Stomach smooth muscle (tissue), 2 donors: ENCODE data around the gene CERK.

Source experiments
- H3K27ac ChIP-seq: one replicate; pipeline ENCODE4 v1.7.0; 2013; ENCODE audit warnings: mild to moderate bottlenecking, low read length, inconsistent platforms
- H3K27me3 ChIP-seq, 2 donors: one replicate each; pipeline ENCODE4 v1.7.0; 2013; ENCODE audit warnings: low read length in 2 of 2; ENCODE audit not compliant: insufficient read depth in 2 of 2, control insufficient read depth in 1 of 2
- H3K36me3 ChIP-seq, 2 donors: one replicate each; pipeline ENCODE4 v1.7.0; 2013; ENCODE audit warnings: low read length in 2 of 2; ENCODE audit not compliant: control insufficient read depth in 2 of 2, insufficient read depth in 2 of 2
- H3K4me1 ChIP-seq: one replicate; pipeline ENCODE4 v1.7.0; 2013; ENCODE audit warnings: low read length; ENCODE audit not compliant: control insufficient read depth, insufficient read depth
- H3K4me3 ChIP-seq, 2 donors: one replicate each; pipeline ENCODE4 v1.7.0; 2013; ENCODE audit warnings: low read length in 2 of 2
- H3K9ac ChIP-seq, 2 donors: one replicate each; pipeline ENCODE4 v1.7.0; 2013; ENCODE audit warnings: low read length in 2 of 2, mild to moderate bottlenecking in 1 of 2
- H3K9me3 ChIP-seq, 2 donors: one replicate each; pipeline ENCODE4 v1.7.0; 2013; ENCODE audit warnings: low read length in 2 of 2; ENCODE audit not compliant: control insufficient read depth in 2 of 2
- donor health status: healthy.
- donor health status: Pancreatic carcinoma.

CERK gene

GRCh38 chr22:46728470-46728869, 9.6 kb downstream of the CERK start:
- Histone ChIP-seq H3K36me3 (peaks cover 5 to 14% of the 10 kb centered on the region in 2 donors), H3K27me3 (no peaks in the 10 kb centered on the region)

GRCh38 chr22:46727813-46728364, 10.2 kb downstream of the CERK start:
- H3K9me3 ChIP-seq: no peaks in the 10 kb centered on the region
- H3K4me3 ChIP-seq: no peak overlapping the region
- H3K9ac ChIP-seq: no peak overlapping the region
- no peak overlapping the region for H3K27ac ChIP-seq
- H3K4me1 ChIP-seq: peaks cover 33% of the 10 kb centered on the region
- H3K36me3 ChIP-seq: peaks cover 5 to 14% of the 10 kb centered on the region in 2 donors
- H3K27me3 ChIP-seq: no peaks in the 10 kb centered on the region

More at GRCh38 chr22:46728470-46728869, 9.6 kb downstream of the CERK start:
- Histone ChIP-seq H3K9ac (no peak overlapping the region), H3K27ac (no peak overlapping the region), H3K4me3 (no peak overlapping the region), H3K9me3 (no peaks in the 10 kb centered on the region), H3K4me1 (peaks cover 33% of the 10 kb centered on the region)

GRCh38 chr22:46726986-46727317, 11.1 kb downstream of the CERK start:
- Histone ChIP-seq H3K36me3 (peaks cover 5 to 14% of the 10 kb centered on the region in 2 donors), H3K4me1 (peaks cover 25% of the 10 kb centered on the region), H3K4me3 (no peak overlapping the region), H3K9me3 (no peaks in the 10 kb centered on the region), H3K27ac (no peak overlapping the region), H3K9ac (no peak overlapping the region), H3K27me3 (no peaks in the 10 kb centered on the region)

- H3K36me3 ChIP-seq: peaks cover 5 to 14% of the 10 kb centered on the region in 2 donors
- H3K27ac ChIP-seq: no peak overlapping the region
- H3K4me1 ChIP-seq: peaks cover 19% of the 10 kb centered on the region
- no peak overlapping the region for H3K4me3 ChIP-seq
- H3K27me3 ChIP-seq: no peaks in the 10 kb centered on the region
- H3K9me3 ChIP-seq: no peaks in the 10 kb centered on the region
- no peak overlapping the region for H3K9ac ChIP-seq
Observed at GRCh38 chr22:46726066-46726985, 11.7 kb downstream of the CERK start.

- H3K9me3 ChIP-seq: no peaks in the 10 kb centered on the region
Observed at GRCh38 chr22:46725096-46725495, 13.0 kb downstream of the CERK start.

GRCh38 chr22:46723882-46724281, 14.2 kb downstream of the CERK start:
- Histone ChIP-seq H3K27ac (no peak overlapping the region), H3K27me3 (no peaks in the 10 kb centered on the region), H3K9me3 (no peaks in the 10 kb centered on the region), H3K4me1 (peaks cover 6% of the 10 kb centered on the region), H3K9ac (no peak overlapping the region), H3K36me3 (peaks cover 13 to 26% of the 10 kb centered on the region in 2 donors), H3K4me3 (no peak overlapping the region)

More at GRCh38 chr22:46725096-46725495, 13.0 kb downstream of the CERK start:
- peaks cover 6% of the 10 kb centered on the region for H3K4me1 ChIP-seq
- no peaks in the 10 kb centered on the region for H3K27me3 ChIP-seq
- H3K9ac ChIP-seq: no peak overlapping the region
- no peak overlapping the region for H3K27ac ChIP-seq
- H3K4me3 ChIP-seq: no peak overlapping the region
- H3K36me3 ChIP-seq: peaks cover 5 to 14% of the 10 kb centered on the region in 2 donors

- H3K4me3 ChIP-seq: no peak overlapping the region
- no peak overlapping the region for H3K27ac ChIP-seq
- peaks cover 27 to 45% of the 10 kb centered on the region in 2 donors for H3K36me3 ChIP-seq
- no peaks in the 10 kb centered on the region for H3K9me3 ChIP-seq
- H3K4me1 ChIP-seq: peaks cover 6% of the 10 kb centered on the region
- no peak overlapping the region for H3K9ac ChIP-seq
- no peaks in the 10 kb centered on the region for H3K27me3 ChIP-seq
Observed at GRCh38 chr22:46721501-46722085, 16.5 kb downstream of the CERK start.

- H3K27me3 ChIP-seq: no peaks in the 10 kb centered on the region
- H3K4me3 ChIP-seq: no peak overlapping the region
- no peak overlapping the region for H3K9ac ChIP-seq
- H3K4me1 ChIP-seq: no peaks in the 10 kb centered on the region
- H3K9me3 ChIP-seq: no peaks in the 10 kb centered on the region
- no peak overlapping the region for H3K27ac ChIP-seq
- H3K36me3 ChIP-seq: peaks cover 22 to 36% of the 10 kb centered on the region in 2 donors
Observed at GRCh38 chr22:46719921-46720320, 18.1 kb downstream of the CERK start.

- H3K27ac ChIP-seq: no peak overlapping the region
Observed at GRCh38 chr22:46714550-46714949, 23.5 kb downstream of the CERK start.

GRCh38 chr22:46712288-46712687, 25.8 kb downstream of the CERK start:
- Histone ChIP-seq H3K9ac (no peak overlapping the region), H3K4me1 (no peaks in the 10 kb centered on the region), H3K9me3 (no peaks in the 10 kb centered on the region), H3K4me3 (no peak overlapping the region), H3K27ac (no peak overlapping the region), H3K27me3 (no peaks in the 10 kb centered on the region), H3K36me3 (peaks cover 39 to 41% of the 10 kb centered on the region in 2 donors)

More at GRCh38 chr22:46714550-46714949, 23.5 kb downstream of the CERK start:
- Histone ChIP-seq H3K9ac (no peak overlapping the region), H3K4me3 (no peak overlapping the region), H3K4me1 (no peaks in the 10 kb centered on the region), H3K9me3 (no peaks in the 10 kb centered on the region), H3K36me3 (peaks cover 34 to 43% of the 10 kb centered on the region in 2 donors), H3K27me3 (no peaks in the 10 kb centered on the region)
